ENCODE data around the gene AGXT.

AGXT gene

GRCh38 chr2:240868286-240869108, at the start of gene AGXT:
TSS of gene AGXT (plus strand) at chr2:240868824. CDS start at chr2:240868866, 42 bp downstream.
- Histone ChIP-seq H3K4me3 (no peak within 1 kb of the TSS), H3K27ac (no peak within 1 kb of the TSS)

GRCh38 chr2:240819126-240819857, 49.3 kb upstream of the AGXT start:
- H3K4me3 ChIP-seq, result peak overlapping the region in 1 of 7 experiments; percentile 15

DNA sequence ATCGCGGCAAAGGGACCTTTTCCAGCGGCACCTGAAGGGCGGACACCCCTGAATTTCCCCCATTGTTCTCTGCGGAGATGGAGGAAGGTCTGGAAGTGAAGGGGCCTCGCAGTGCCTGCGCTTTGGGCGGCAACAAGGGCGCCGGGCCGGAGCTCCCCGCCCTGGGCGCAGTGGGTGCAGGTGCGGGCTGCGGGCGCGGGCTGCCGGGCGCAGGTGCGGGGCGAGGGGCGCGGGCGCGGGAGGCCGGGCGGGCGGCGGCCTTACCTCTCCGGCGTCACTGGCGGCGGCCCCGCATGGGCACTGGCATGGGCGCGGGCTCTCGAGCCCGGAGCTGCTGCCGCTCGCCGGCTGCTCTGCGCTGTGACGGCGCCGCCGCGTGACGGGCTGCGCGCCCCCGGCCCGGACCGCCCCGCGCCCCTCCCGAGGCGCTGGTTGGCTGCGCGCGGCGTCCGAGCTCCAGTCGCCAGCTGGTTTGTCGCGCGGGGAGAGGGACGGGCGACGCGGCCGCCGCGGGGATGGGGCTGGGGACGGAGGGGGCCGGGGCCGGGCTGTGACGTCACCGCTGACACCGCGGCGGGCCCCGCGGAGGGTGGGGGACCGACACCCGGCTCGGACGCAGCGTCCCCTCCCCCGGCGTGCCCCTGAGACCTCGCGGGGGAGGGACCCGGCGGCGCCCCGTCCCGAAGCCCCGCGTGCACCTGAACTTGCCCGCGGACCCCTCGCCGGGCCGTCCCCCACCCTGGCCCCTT, 48.6 kb upstream of the AGXT start, which contains the start of gene KIF1A:
Gene KIF1A, minus strand, starts transcription at position 362 of the 749 bp plus-strand sequence. CDS start 22,467 bp downstream, outside the sequence.
- Histone ChIP-seq H3K27ac (no peak within 1 kb of the TSS), H3K4me3 (peak within 1 kb of the TSS in 2 of 7 experiments; percentile 15 to 16)

More at GRCh38 chr2:240819126-240819857, 49.3 kb upstream of the AGXT start:
- H3K27ac ChIP-seq, result no peak overlapping the region

DNA sequence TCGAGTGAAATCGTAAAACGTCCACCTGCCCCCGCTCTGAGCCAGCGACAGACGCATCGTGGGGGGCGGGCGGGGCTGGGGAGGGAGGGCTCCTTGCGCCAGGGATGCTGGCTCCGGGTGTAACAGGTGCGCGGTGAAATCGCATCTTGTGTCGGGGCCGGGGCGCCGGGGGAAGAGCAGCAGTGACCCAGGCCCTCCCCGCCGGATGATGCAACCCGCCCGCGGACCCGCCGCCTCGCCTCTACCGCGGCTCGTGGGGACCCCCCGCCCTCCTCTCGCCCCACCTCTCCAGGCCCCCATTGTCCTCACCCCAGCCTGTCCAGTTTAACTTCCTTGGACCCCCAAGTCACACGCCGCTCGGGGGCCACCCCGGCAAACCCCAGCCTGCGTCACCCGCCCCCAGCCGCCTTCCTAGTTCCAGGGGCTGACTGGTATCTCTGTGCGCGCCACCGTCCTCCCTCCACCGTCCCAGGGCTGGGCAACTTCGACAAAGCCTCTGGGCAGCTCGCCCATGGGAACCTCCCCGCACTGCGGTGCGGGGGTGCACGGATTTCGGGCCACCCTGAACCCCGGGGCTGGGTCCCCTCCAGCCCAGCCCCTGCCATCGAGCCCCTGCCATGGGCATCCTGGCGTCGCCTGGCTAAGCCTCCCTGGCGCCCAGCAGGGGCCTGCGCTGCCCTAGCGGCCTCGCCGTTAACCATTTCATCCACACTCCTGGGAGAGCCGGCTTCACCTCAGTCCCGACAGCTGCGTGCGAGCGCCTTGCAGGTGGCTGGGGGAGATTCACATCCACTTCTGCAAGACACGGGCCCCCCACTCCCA, 47.8 kb upstream of the AGXT start:
- H3K4me3 ChIP-seq, result peak overlapping the region in 2 of 7 experiments; percentile 15 to 16
- no peak overlapping the region for H3K27ac ChIP-seq

- no peak overlapping the region for H3K27ac ChIP-seq
- no peak overlapping the region for H3K4me3 ChIP-seq
Measured at GRCh38 chr2:240821429-240821778, 47.2 kb upstream of the AGXT start.

GRCh38 chr2:240822280-240822847, 46.3 kb upstream of the AGXT start:
- Histone ChIP-seq H3K4me3 (no peak overlapping the region), H3K27ac (no peak overlapping the region)

- Histone ChIP-seq H3K4me3 (no peak overlapping the region), H3K27ac (no peak overlapping the region)
Measured at GRCh38 chr2:240823449-240824336, 44.9 kb upstream of the AGXT start.

DNA sequence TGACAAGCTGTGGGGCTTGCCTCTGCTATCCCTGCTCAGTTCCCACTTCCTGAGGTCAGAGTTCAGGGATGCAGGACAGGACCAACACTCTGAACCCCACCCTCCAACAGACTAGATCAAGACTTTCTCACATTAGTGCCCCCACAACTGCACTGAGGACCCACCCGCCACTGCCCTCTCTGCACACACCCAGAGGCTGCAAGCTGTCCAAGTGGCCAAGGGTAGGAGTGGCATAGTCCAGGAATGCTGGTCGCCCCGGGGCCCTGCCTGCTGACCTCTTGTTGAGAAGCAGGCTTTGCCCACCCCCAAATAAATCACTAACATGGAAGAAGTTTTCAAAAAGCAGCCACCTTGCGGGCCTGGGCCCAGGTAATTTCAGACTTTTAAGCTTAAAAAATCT, 43.1 kb upstream of the AGXT start:
- H3K4me3 ChIP-seq, result no peak overlapping the region
- no peak overlapping the region for H3K27ac ChIP-seq

- H3K27ac ChIP-seq, result no peak overlapping the region
- H3K4me3 ChIP-seq, result no peak overlapping the region
Measured at GRCh38 chr2:240831594-240832204, 36.9 kb upstream of the AGXT start.

- no peak overlapping the region for H3K27ac ChIP-seq
Measured at GRCh38 chr2:240832205-240832727, 36.4 kb upstream of the AGXT start.

DNA sequence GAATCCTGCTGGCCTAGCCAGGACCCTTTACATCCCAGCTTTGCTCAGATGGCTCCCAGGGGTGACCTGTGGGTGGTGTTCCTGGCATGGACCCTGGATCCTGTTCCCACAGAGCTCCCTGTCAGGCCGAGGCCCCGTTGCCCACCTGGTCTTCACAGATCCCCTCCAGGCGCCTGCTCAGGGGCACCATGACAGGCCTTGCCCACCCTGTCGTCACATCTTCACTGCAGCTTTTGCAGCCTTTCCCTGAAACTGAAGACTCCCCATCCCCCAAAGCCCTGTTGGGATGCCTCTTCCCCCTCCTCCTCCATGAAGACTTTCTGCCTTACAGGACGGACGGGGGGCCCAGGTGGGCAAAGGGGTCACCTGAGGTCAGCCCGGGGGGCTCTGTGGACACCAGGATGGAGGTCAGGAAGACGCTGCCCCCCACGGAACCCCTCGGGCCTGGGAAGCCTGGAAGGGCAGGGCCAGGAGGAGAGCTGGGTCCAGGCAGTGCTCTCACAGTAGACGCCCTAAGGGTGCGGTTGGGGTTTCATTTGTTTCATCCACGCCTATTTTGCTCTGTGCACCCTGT, 35.6 kb upstream of the AGXT start:
- H3K27ac ChIP-seq, result no peak overlapping the region
- H3K4me3 ChIP-seq, result no peak overlapping the region

More at GRCh38 chr2:240832205-240832727, 36.4 kb upstream of the AGXT start:
- no peak overlapping the region for H3K4me3 ChIP-seq

- H3K4me3 ChIP-seq, result no peak overlapping the region
- no peak overlapping the region for H3K27ac ChIP-seq
Measured at GRCh38 chr2:240833724-240834285, 34.8 kb upstream of the AGXT start.

GRCh38 chr2:240834377-240834975, 34.1 kb upstream of the AGXT start:
- Histone ChIP-seq H3K27ac (no peak overlapping the region), H3K4me3 (no peak overlapping the region)

- Histone ChIP-seq H3K4me3 (no peak overlapping the region), H3K27ac (no peak overlapping the region)
Measured at GRCh38 chr2:240835528-240835927, 33.1 kb upstream of the AGXT start.

DNA sequence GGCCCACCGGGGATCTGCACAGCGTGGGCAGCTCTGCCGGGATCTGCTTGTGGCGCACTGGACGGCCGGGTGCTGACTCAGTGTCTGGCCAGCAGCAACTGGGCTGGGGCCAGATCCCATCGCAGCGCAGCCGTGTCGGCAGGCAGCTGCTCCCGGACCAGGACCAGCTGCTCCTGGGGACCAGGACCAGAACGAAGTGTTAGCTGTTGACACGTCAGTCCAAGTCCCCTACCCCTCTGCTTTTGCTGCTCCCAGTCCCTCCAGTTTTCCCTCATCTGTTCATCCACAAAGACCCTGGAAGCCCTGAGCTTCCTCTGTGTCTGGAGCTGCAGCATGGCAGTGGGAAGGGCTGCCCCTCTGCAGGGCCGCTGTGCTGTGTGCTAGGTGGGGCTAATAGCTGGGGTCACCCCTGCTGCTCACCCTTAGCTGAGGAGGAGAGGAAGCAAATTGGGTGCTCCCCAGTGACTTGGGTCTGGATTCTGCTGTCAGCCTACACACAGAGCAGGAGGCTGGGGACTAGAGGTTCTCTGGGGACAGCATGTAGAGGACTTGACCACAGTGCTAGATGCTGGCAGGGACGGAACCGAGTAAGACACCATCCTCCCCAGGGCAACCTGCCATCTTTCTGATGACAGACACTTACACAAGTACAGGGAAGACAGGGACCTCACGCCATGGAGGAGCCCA, 31.7 kb upstream of the AGXT start:
- Histone ChIP-seq H3K4me3 (no peak overlapping the region), H3K27ac (no peak overlapping the region)

DNA sequence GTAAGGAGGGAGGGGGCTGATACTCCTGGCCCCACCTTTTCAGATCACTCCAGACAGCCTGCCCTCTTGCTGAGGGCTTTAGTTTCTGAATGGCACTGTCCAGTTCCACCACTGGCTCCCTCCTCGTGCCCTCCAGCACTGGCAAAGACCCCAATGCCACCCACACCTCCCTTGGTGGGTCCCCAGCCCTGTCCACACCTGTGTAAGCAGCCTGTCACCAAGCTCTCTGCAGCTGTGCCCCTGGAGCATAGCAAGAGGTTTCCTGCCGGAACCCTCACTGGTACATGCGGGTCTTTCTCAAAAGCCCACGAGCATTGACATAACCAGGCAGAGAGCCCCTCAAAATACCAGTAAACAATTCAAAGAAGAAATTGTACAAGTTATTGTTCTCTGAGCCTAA, 31.0 kb upstream of the AGXT start:
- no peak overlapping the region for H3K4me3 ChIP-seq

More for the DNA sequence above, 31.0 kb upstream of the AGXT start:
- no peak overlapping the region for H3K27ac ChIP-seq
